Choroid plexus epithelial cell (primary cell): ENCODE results near the gene PRSS23.

ENCODE experiments used
- DNase-seq: peaks from one replicate; pipeline ENCODE4 v3.0.0-alpha.2; 2010; ENCODE audit warnings: low read depth
- H3K4me3 ChIP-seq: 2 replicates; pipeline ENCODE4 v1.5.1; 2011; ENCODE audit warnings: low read depth, mild to moderate bottlenecking, control low read depth, low read length, moderate library complexity
- TF ChIP-seq, protein P1 (sequence below): conservative IDR thresholded peaks from 2 replicates; pipeline ENCODE4 v1.5.1; 2011; ENCODE audit warnings: low read depth, mild to moderate bottlenecking, control low read depth, inconsistent platforms, low read length, moderate library complexity

The PRSS23 gene

DNA sequence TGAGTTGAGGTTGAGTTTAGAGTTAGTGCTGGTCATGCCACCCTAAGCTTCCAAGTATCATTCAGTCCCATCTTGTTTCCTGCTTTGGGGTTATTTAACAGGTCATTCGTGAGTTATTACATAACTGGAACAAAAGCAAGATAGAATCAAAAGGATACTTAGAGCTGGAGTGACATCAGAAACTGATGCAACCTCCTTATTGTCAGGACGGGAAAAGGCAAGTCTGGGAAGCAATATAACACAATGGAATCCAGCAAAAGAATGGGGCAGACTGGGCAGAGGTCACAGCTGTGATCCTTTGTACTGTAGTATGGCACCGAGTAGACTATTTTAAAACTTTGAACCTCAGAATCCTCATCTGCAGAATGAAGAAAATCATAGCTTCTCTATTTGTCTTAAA, 4.4 kb upstream of the PRSS23 start:
- H3K4me3 ChIP-seq = no peak overlapping the region
- TF ChIP-seq, protein P1, sequence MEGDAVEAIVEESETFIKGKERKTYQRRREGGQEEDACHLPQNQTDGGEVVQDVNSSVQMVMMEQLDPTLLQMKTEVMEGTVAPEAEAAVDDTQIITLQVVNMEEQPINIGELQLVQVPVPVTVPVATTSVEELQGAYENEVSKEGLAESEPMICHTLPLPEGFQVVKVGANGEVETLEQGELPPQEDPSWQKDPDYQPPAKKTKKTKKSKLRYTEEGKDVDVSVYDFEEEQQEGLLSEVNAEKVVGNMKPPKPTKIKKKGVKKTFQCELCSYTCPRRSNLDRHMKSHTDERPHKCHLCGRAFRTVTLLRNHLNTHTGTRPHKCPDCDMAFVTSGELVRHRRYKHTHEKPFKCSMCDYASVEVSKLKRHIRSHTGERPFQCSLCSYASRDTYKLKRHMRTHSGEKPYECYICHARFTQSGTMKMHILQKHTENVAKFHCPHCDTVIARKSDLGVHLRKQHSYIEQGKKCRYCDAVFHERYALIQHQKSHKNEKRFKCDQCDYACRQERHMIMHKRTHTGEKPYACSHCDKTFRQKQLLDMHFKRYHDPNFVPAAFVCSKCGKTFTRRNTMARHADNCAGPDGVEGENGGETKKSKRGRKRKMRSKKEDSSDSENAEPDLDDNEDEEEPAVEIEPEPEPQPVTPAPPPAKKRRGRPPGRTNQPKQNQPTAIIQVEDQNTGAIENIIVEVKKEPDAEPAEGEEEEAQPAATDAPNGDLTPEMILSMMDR = no peak
- peak; percentile 37 for DNase-seq

DNA sequence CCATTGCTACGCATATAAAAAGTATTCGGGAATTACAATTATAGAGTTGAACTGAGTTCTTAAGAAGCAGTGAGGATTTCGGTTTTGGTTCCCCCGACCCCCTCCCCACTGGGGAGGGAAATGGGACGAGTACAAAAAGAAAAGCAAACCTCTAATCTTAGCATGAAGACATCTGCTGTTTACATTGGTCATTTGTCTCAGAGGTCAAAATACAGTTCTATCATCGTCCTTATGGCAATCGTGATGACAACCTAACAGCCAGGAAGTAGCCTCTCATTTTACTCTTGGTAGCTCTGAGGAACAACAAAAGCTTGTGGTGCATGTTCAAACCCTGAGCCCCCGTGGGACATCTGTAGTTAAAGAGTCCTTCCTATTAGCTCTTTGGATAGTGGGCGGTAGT, 3.2 kb upstream of the PRSS23 start:
- no peak for DNase-seq
- TF ChIP-seq, protein P1 = no peak
- H3K4me3 ChIP-seq = no peak overlapping the region

DNA sequence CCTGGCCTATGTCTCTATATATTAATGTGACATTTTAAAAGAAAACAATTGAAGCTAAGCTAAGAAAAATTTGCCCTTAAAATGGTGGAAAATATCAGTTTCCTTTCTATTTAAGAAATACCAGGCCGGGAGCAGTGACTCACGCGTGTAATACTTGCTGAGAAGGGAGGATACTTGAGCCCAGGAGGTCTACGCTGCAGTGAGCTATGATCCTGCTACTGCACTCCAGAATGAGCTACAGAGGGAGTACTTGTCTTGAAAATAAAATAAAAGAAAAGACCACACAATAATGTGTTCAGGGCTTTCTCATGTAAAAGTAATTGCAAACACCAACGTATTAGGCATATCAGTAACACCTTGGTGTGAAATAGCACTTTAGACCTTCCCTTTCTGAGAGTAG, 1.4 kb upstream of the PRSS23 start:
- DNase-seq = peak; percentile 97
- H3K4me3 ChIP-seq = peak overlapping the region; percentile 12
- TF ChIP-seq, protein P1 = peak; percentile 15

DNA sequence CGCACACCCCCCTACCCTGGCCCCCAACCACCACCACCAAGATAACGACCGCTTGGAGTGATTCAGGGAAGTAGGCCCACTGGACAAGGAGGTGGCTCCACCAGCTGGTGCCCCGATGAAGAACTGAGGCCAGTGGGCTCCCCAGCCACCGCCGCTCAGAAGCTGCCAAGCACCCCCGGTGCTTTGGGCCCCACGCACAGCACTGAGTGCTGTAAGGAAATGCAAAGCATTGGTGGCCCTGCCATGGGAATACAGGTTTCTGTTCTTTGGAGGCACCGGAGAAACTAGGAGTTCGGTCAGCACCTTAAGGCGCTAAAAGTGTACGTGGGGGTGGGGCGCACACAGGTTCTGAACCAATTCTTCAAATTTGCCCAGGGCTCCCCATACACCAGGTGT, 664 bp upstream of the PRSS23 start:
- TF ChIP-seq, protein P1 = peak; percentile 50
- peak overlapping the region; percentile 73 for H3K4me3 ChIP-seq
- peak; percentile 57 for DNase-seq

DNA sequence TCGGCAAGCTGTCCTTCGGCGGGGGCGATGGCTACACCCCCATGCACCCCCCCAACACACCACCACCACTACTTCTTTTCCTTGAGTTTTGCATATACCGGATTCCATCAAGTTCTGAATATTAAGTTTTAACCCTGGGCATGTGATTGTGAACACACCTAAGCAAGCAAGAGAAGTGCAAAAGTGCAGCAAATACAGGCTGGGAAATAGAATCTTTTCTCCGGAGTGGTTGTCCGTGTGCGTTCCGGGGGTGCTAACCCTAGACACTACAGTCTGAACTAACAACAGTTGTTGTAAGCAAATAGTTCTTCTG, 574 bp downstream of the PRSS23 start:
- peak; percentile 31 for DNase-seq
- H3K4me3 ChIP-seq = peak overlapping the region; percentile 73
- TF ChIP-seq, protein P1 = no peak

DNA sequence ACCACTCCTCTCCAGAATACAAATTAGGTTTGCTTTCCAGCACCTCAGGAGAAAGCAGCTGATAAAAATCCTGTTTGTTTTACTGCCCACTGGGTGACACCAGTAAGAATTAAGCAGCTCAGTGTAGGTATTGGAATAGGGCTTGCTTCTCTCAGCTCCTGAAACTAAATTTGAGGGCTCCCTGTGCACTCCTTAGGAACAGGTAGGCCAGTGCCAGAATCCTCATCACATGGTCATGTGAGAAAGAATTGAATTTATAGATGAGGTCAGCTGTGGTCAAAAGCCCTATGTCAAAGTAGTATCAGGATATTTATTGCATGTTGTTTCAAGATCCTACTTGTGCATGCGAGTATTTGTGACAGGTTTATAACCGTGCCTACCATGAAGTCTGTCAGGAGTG, 1.0 kb downstream of the PRSS23 start:
- TF ChIP-seq, protein P1 = no peak
- H3K4me3 ChIP-seq = peak overlapping the region; percentile 73
- no peak for DNase-seq

DNA sequence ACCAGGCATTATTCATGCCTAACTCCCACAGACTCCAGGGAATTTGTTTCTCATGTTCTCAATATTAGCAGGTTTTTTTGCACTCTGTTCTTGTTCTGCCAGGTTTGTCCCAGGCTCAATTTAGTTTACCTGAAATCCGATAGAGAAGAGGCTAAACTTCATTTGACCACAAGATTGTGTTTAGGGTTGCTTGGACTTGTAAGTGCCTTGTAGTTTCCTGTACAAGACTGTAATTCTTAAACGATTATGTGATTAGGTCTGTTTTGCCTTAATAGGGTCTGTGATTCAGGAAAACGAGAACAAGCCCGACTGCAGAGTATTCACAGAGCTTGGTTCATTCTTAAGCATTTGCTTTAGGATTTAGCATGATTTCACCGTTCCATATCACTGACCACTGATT, 1.8 kb downstream of the PRSS23 start:
- TF ChIP-seq, protein P1 = no peak
- peak overlapping the region; percentile 73 for H3K4me3 ChIP-seq
- no peak for DNase-seq
